Neural progenitor cell (in vitro differentiated cells): ENCODE results near the gene PUM2.

Experiments
- EZH2 ChIP-seq: fragments of 200-600 bp; sonication (generic); IDR thresholded peaks from 2 replicates; pipeline ENCODE4 v1.6.1; 2017; ENCODE audit warnings: antibody characterized with exemption, mild to moderate bottlenecking, moderate library complexity
- TF ChIP-seq, protein P1 (sequence below): fragments of 200-600 bp; sonication (generic); IDR thresholded peaks from 2 replicates; pipeline ENCODE4 v1.5.1; 2017; ENCODE audit warnings: antibody characterized with exemption, mild to moderate bottlenecking

DNA sequence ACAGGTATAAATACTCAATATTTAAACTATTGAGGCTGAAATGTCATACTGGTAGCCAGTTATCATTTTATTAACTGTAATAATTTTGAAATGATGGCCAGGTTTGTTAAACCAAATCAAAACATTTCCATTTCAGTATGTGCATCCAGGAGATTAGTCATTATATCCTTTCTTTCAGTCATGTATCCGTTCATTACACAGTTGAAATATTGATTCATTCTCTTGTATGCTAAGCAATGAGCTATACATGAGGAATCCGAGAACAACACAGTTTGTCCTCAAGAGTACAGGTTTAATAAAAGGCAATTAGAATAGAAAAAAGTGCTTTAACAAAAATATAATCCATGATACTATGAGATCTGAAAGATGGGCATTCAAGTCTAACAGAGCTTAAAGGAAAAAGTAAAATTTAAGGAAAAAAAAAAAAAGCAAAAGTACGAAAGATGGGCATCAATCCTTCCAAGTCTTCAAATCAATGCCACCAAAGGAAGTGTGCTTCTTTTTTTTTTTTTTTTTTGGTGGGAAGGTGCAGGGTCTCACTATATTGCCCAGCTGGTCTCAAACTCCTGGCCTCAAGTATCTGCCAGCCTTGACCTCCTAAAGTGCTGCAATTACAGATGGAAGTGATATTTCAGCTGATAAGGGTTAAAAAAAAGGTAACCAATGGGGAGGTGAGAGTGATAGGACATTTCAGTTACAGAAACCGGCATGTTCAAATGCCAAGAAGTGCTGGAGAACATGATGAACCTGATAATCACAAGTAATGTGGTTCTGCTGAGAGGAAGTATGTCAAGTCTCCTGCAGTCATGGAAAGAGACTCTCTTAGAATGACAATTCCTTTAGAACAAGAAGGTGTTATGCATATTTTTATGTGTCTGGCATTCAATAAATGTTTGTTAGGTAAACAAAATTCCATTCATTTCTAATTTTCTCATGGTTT, 35.8 kb downstream of the PUM2 start:
- TF ChIP-seq, protein P1, sequence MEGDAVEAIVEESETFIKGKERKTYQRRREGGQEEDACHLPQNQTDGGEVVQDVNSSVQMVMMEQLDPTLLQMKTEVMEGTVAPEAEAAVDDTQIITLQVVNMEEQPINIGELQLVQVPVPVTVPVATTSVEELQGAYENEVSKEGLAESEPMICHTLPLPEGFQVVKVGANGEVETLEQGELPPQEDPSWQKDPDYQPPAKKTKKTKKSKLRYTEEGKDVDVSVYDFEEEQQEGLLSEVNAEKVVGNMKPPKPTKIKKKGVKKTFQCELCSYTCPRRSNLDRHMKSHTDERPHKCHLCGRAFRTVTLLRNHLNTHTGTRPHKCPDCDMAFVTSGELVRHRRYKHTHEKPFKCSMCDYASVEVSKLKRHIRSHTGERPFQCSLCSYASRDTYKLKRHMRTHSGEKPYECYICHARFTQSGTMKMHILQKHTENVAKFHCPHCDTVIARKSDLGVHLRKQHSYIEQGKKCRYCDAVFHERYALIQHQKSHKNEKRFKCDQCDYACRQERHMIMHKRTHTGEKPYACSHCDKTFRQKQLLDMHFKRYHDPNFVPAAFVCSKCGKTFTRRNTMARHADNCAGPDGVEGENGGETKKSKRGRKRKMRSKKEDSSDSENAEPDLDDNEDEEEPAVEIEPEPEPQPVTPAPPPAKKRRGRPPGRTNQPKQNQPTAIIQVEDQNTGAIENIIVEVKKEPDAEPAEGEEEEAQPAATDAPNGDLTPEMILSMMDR = no peak
- TF ChIP-seq EZH2 = no peak
